Thyroid gland (tissue), 4 donors: ENCODE data around the gene CCT7.

Source experiments
- POLR2A ChIP-seq, 2 donors: fragments of 450-650 bp; IDR thresholded peaks; one replicate each; pipeline ENCODE4 v1.6.1; 2017; ENCODE audit warnings: antibody characterized with exemption in 2 of 2, mild to moderate bottlenecking in 2 of 2, moderate library complexity in 1 of 2
- TF ChIP-seq, protein P1 (sequence below), 6 experiments: fragments of 200-600 bp in 3 of 6; fragments of 450-650 bp in 3 of 6; sonication (generic) in 3 of 6; IDR thresholded peaks; one replicate each; pipeline ENCODE4 v1.5.1; 2016 to 2019; ENCODE audit warnings: antibody characterized with exemption in 6 of 6, mild to moderate bottlenecking in 2 of 6, inconsistent platforms in 1 of 6, moderate library complexity in 1 of 6

GRCh38 chr2:73269686-73270465, 35.8 kb downstream of the CCT7 start:
- TF ChIP-seq, protein P1, sequence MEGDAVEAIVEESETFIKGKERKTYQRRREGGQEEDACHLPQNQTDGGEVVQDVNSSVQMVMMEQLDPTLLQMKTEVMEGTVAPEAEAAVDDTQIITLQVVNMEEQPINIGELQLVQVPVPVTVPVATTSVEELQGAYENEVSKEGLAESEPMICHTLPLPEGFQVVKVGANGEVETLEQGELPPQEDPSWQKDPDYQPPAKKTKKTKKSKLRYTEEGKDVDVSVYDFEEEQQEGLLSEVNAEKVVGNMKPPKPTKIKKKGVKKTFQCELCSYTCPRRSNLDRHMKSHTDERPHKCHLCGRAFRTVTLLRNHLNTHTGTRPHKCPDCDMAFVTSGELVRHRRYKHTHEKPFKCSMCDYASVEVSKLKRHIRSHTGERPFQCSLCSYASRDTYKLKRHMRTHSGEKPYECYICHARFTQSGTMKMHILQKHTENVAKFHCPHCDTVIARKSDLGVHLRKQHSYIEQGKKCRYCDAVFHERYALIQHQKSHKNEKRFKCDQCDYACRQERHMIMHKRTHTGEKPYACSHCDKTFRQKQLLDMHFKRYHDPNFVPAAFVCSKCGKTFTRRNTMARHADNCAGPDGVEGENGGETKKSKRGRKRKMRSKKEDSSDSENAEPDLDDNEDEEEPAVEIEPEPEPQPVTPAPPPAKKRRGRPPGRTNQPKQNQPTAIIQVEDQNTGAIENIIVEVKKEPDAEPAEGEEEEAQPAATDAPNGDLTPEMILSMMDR (IDR thresholded peaks at IDR 0.05): no peak
- TF ChIP-seq POLR2A (IDR thresholded peaks at IDR 0.05): no peak
